ENCODE data around the gene SNX14.
A peak's percentile ranks its signal among the peaks of the same experiment; 100 is the strongest.
"Not testable (repeated sequence)": the region's sequence is repeated elsewhere in the genome, so short reads cannot be mapped to it uniquely, and the experiment has no call there.

SNX14 gene, protein sequence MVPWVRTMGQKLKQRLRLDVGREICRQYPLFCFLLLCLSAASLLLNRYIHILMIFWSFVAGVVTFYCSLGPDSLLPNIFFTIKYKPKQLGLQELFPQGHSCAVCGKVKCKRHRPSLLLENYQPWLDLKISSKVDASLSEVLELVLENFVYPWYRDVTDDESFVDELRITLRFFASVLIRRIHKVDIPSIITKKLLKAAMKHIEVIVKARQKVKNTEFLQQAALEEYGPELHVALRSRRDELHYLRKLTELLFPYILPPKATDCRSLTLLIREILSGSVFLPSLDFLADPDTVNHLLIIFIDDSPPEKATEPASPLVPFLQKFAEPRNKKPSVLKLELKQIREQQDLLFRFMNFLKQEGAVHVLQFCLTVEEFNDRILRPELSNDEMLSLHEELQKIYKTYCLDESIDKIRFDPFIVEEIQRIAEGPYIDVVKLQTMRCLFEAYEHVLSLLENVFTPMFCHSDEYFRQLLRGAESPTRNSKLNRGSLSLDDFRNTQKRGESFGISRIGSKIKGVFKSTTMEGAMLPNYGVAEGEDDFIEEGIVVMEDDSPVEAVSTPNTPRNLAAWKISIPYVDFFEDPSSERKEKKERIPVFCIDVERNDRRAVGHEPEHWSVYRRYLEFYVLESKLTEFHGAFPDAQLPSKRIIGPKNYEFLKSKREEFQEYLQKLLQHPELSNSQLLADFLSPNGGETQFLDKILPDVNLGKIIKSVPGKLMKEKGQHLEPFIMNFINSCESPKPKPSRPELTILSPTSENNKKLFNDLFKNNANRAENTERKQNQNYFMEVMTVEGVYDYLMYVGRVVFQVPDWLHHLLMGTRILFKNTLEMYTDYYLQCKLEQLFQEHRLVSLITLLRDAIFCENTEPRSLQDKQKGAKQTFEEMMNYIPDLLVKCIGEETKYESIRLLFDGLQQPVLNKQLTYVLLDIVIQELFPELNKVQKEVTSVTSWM

DNA sequence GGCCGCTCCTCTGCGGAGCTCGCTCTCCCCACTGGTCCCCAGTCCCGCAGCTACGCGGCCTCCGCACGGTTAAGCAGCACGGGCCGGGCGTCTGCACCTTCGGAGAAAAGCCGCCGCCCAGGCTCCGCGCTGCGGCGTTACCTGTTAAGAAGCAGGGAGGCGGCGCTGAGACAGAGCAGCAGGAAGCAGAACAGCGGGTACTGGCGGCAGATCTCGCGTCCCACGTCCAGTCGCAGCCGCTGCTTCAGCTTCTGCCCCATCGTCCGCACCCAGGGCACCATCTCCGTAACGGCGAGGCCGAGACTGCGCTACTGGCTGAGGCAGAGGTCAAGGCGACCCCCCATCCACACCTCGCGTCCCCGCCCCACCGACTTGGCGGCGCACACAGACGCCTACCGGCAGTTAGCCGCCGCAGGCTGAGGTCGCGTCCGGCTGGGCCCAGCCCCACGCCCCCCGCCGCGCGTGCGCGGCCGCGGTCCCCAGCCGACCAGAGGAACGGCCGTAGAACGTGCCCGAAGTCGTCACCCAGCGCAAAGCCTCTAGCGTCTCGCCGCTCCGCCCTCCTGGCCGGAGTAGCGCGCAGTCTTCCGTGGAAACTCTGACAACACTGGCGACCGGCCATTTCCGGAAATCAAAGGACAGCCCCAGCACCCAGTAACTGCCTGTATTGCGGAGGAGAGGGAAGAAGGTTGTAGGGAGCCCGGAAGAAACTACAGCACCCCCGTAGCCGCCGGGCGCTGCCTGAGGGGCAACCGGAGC lies at the start of gene SNX14:
Gene SNX14, minus strand, starts transcription at position 421 of the 759 bp plus-strand sequence. Its CDS starts 140 bp downstream, at position 281.
- Histone ChIP-seq H3K27me3 (ENCODE audit: control insufficient read depth in 1 of 2, insufficient read depth in 2 of 2, low read length in 2 of 2) (no peaks in the 10 kb centered on the region), H3K36me3 (ENCODE audit: control insufficient read depth in 2 of 2, insufficient read depth in 2 of 2, low read length in 2 of 2) (no peaks in the 10 kb centered on the region), H3K9ac (ENCODE audit: low read length in 2 of 2) (peak within 1 kb of the TSS; percentile 84 to 86), H3K9me3 (ENCODE audit: control insufficient read depth in 2 of 2, low read length in 2 of 2) (no peaks in the 10 kb centered on the region), H3K4me3 (ENCODE audit: low read length in 2 of 2) (peak within 1 kb of the TSS; percentile 91 to 97), H3K4me1 (ENCODE audit: control insufficient read depth, insufficient read depth, low read length) (peaks cover 11% of the 10 kb centered on the region), H3K27ac (ENCODE audit: low read length) (peak within 1 kb of the TSS; percentile 85)

DNA sequence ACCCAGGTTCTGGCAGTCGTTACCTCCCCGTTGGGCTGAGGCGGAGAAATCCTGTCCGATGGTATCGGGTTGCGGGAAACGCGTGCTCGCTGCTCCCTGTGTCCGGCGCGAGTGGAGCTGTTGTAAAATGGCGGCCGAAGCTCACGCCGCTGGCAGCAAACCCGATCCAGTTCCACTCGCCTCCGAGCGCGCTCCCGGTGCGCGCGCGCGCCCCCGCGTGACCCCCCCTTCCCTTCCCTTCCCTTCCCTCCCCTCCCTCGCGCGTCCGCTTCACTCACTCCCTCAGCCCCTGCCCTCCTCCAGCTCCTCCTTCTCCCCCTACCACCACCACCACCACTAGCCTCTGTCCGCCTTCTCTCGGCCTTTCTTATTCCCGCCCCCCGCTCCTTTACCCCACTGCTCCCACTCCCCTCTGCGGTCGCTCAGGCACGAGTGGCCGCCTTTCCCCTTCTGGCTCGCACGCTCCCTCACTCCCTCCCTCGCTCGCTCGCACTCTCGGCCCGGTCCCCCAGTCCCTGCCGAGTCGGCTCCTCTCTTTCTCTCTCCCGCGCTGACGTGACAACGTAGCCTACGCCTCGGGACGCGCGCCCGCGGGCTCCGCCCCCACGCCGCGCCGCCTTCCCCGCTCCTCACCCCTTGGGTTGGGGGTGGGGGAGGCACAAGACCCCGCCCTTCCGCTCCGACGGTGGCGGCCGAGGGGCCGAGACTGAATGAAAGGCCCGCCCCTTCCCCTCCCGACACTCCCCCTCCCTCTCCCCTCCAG lies 49.3 kb upstream of the SNX14 start, which contains the start of gene SYNCRIP:
Gene SYNCRIP, minus strand, starts transcription at position 113 of the 763 bp plus-strand sequence. CDS start 1,447 bp downstream, outside the sequence.
- no peaks in the 10 kb centered on the region for H3K27me3 ChIP-seq (ENCODE audit: control insufficient read depth in 1 of 2, insufficient read depth in 2 of 2, low read length in 2 of 2)
- H3K36me3 ChIP-seq (ENCODE audit: control insufficient read depth in 2 of 2, insufficient read depth in 2 of 2, low read length in 2 of 2) = peaks cover 2 to 9% of the 10 kb centered on the region in 2 donors
- H3K4me1 ChIP-seq (ENCODE audit: control insufficient read depth, insufficient read depth, low read length) = peaks cover 7% of the 10 kb centered on the region
- peak within 1 kb of the TSS; percentile 81 to 98 for H3K4me3 ChIP-seq (ENCODE audit: low read length in 2 of 2)
- no peaks in the 10 kb centered on the region for H3K9me3 ChIP-seq (ENCODE audit: control insufficient read depth in 2 of 2, low read length in 2 of 2)
- peak within 1 kb of the TSS; percentile 94 to 98 for H3K9ac ChIP-seq (ENCODE audit: low read length in 2 of 2)
- H3K27ac ChIP-seq (ENCODE audit: low read length) = peak within 1 kb of the TSS; percentile 99

DNA sequence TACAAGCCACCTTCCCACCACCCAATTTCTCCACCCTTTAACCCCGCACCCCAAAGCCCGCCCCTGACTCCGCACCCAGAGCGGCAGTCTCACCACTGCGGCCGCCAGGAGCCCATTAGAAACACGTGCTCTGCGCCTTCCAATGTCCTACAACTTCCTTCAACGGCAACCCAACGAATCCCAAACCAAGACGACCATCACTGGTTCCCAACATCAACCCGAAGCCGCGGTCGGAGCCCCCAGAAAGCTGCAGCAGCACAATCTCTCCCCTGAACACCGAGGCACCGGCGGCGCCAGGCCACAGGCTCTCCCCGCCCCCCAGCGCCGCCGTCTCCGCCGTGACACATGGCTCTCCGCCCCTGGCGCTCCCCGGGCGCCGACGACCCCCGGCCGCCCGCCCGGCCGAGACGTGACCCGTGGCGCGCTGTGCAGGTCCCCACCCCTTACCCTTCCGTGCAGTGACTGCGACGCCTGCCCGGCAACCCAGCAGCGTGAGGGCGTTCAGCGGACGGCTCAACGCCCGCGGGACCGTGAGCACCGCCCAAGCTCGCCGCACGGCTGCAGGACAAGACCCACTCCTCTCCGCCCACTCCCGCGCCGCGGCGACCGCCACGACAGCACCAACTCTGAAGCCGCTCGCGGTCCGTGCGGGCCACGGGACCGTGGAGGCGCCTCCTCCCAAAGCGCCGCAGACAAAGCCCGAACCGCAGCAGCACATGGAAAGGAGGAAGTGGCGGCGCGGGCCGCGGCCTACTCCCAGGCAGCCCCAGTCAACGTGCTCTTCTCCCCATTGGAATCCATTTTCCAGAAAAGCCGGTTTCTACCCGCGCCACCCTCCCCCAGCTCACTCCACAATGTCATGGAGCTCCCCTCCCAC lies 48.5 kb upstream of the SNX14 start:
- Histone ChIP-seq H3K9me3 (ENCODE audit: control insufficient read depth in 2 of 2, low read length in 2 of 2) (no peaks in the 10 kb centered on the region), H3K4me3 (ENCODE audit: low read length in 2 of 2) (peak overlapping the region; percentile 78 to 98), H3K27ac (ENCODE audit: low read length) (peak overlapping the region; percentile 99), H3K4me1 (ENCODE audit: control insufficient read depth, insufficient read depth, low read length) (peaks cover 7% of the 10 kb centered on the region), H3K36me3 (ENCODE audit: control insufficient read depth in 2 of 2, insufficient read depth in 2 of 2, low read length in 2 of 2) (peaks cover 2 to 9% of the 10 kb centered on the region in 2 donors), H3K27me3 (ENCODE audit: control insufficient read depth in 1 of 2, insufficient read depth in 2 of 2, low read length in 2 of 2) (no peaks in the 10 kb centered on the region), H3K9ac (ENCODE audit: low read length in 2 of 2) (peak overlapping the region; percentile 89 to 94)

DNA sequence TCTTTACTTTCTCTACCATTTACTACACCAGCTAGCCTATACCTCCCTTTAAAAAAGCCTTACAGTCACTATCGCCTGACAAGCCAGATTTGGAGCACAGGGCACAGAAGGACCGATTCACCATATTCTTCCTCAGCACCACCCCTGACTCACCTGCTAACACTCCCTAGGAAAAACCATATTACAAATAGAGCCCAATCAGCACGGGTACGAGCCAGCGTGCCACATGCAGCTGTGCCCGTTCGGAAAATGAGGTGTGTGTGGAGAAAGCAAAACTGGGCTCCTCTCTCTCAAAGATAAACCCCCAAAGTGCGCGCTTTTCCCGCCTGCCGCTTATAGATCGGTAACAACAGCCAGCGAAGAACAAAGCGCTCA lies 47.9 kb upstream of the SNX14 start:
- Histone ChIP-seq H3K9me3 (ENCODE audit: control insufficient read depth in 2 of 2, low read length in 2 of 2) (no peaks in the 10 kb centered on the region), H3K36me3 (ENCODE audit: control insufficient read depth in 2 of 2, insufficient read depth in 2 of 2, low read length in 2 of 2) (peaks cover 2 to 12% of the 10 kb centered on the region in 2 donors), H3K4me1 (ENCODE audit: control insufficient read depth, insufficient read depth, low read length) (peaks cover 7% of the 10 kb centered on the region), H3K27me3 (ENCODE audit: control insufficient read depth in 1 of 2, insufficient read depth in 2 of 2, low read length in 2 of 2) (no peaks in the 10 kb centered on the region), H3K27ac (ENCODE audit: low read length) (peak overlapping the region; percentile 99), H3K9ac (ENCODE audit: low read length in 2 of 2) (peak overlapping the region; percentile 89 to 94), H3K4me3 (ENCODE audit: low read length in 2 of 2) (peak overlapping the region; percentile 78 to 98)

DNA sequence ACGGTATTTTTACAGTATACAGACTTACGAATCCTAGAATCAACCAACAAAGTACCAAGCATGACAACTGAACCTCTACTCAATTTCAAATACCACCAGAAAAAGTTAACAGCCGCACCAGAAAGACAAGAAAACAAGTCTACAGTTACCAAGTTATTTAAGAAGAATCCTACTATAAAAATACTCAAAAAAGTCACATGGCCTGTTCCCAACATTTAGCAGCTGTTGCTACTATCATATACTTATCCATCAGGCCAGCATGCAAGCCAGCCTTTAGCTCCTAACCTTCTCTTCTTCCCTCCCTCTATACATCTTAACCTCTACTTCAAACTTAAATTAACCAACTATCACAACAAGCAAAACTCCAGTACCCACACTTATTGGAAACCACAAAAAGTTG lies 47.2 kb upstream of the SNX14 start:
- H3K4me3 ChIP-seq (ENCODE audit: low read length in 2 of 2) = peak overlapping the region; percentile 78 to 98
- H3K4me1 ChIP-seq (ENCODE audit: control insufficient read depth, insufficient read depth, low read length) = peaks cover 7% of the 10 kb centered on the region
- H3K9me3 ChIP-seq (ENCODE audit: control insufficient read depth in 2 of 2, low read length in 2 of 2) = no peaks in the 10 kb centered on the region
- H3K27me3 ChIP-seq (ENCODE audit: control insufficient read depth in 1 of 2, insufficient read depth in 2 of 2, low read length in 2 of 2) = no peaks in the 10 kb centered on the region
- peaks cover 3 to 14% of the 10 kb centered on the region in 2 donors for H3K36me3 ChIP-seq (ENCODE audit: control insufficient read depth in 2 of 2, insufficient read depth in 2 of 2, low read length in 2 of 2)
- no peak overlapping the region for H3K9ac ChIP-seq (ENCODE audit: low read length in 2 of 2)
- no peak overlapping the region for H3K27ac ChIP-seq (ENCODE audit: low read length)

DNA sequence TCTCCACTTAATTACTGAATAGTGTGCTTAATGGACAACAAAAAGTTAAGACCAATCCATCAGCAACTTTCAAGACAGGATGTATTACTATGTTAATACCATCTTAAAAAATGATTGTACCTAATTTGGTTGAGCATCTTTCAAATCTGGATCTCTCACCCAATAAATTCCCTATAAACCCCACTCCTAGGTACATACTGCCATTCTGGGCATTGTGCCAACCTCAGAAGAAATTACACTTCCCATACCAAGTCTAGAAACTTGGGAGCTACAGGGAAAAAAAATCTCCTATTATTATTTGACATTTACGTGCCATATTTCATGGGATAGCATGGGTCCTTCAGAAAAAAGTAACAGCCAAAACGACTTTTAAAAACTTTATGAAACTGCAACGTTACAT lies 43.9 kb upstream of the SNX14 start:
- H3K9ac ChIP-seq (ENCODE audit: low read length in 2 of 2) = no peak overlapping the region
- H3K27ac ChIP-seq (ENCODE audit: low read length) = no peak overlapping the region
- no peaks in the 10 kb centered on the region for H3K9me3 ChIP-seq (ENCODE audit: control insufficient read depth in 2 of 2, low read length in 2 of 2)
- peaks cover 26 to 35% of the 10 kb centered on the region in 2 donors for H3K36me3 ChIP-seq (ENCODE audit: control insufficient read depth in 2 of 2, insufficient read depth in 2 of 2, low read length in 2 of 2)
- H3K4me3 ChIP-seq (ENCODE audit: low read length in 2 of 2) = no peak overlapping the region
- peaks cover 5% of the 10 kb centered on the region for H3K4me1 ChIP-seq (ENCODE audit: control insufficient read depth, insufficient read depth, low read length)
- H3K27me3 ChIP-seq (ENCODE audit: control insufficient read depth in 1 of 2, insufficient read depth in 2 of 2, low read length in 2 of 2) = no peaks in the 10 kb centered on the region

DNA sequence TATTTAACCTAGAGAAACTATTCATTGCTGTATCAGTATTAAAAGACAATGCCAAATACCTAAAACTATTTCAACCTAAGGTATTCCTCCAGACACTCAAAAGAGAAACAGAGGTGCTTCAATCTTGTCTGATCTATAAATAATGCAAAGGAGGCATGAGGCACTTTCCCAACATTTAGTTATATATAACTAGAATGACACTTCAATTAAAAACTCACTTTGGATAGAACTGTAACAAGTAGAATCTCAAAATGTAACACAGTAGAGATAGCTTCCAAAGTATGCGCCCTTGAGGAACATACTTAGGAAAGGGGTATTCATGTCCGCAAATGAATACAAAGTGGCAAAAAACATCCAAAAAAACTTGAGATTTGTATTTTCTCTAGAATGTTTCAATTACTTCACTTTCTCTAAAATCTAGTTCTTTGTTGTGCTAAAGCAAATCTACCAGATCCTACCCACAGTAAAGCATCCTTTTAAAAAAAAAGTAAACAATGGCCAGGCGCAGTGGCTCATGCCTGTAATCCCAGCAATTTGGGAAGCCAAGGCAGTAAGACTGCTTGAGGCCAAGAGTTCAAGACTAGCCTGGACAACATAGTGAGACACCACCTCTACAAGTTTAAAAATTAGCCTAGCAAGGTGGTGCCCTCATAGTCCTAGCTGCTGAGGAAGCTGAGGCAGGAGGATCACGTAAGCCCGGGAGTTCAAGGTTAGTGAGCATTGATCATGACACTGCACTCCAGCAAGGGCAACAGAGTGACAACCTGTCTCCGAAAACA lies 38.7 kb upstream of the SNX14 start:
- Histone ChIP-seq H3K9me3 (ENCODE audit: control insufficient read depth in 2 of 2, low read length in 2 of 2) (no peaks in the 10 kb centered on the region), H3K36me3 (ENCODE audit: control insufficient read depth in 2 of 2, insufficient read depth in 2 of 2, low read length in 2 of 2) (peaks cover 29 to 52% of the 10 kb centered on the region in 2 donors), H3K27me3 (ENCODE audit: control insufficient read depth in 1 of 2, insufficient read depth in 2 of 2, low read length in 2 of 2) (no peaks in the 10 kb centered on the region), H3K27ac (ENCODE audit: low read length) (no peak overlapping the region), H3K9ac (ENCODE audit: low read length in 2 of 2) (no peak overlapping the region), H3K4me1 (ENCODE audit: control insufficient read depth, insufficient read depth, low read length) (no peaks in the 10 kb centered on the region), H3K4me3 (ENCODE audit: low read length in 2 of 2) (no peak overlapping the region)

DNA sequence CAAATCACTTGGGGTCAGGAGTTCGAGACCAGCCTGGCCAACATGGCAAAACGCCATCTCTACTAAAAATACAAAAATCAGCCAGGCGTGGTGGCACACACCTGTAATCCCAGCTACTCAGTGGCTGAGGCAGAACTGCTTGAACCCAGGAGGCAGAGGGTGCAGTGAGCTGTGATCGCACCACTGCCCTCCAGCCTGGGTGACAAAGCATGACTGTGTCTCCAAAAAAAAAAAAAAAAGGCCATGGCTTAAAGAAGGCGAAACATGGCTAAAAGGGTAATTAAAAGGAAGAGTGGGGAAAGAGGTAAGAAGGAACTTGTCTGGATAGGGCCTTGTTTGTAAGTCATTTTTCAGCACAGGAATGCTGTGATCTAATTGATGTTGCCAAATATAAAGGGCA lies 37.5 kb upstream of the SNX14 start:
- H3K9me3 ChIP-seq (ENCODE audit: control insufficient read depth in 2 of 2, low read length in 2 of 2); H3K4me1 ChIP-seq (ENCODE audit: control insufficient read depth, insufficient read depth, low read length); H3K27me3 ChIP-seq (ENCODE audit: control insufficient read depth in 1 of 2, insufficient read depth in 2 of 2, low read length in 2 of 2); H3K27ac ChIP-seq (ENCODE audit: low read length); H3K9ac ChIP-seq (ENCODE audit: low read length in 2 of 2); H3K4me3 ChIP-seq (ENCODE audit: low read length in 2 of 2): not testable (repeated sequence)
- H3K36me3 ChIP-seq (ENCODE audit: control insufficient read depth in 2 of 2, insufficient read depth in 2 of 2, low read length in 2 of 2) = peaks cover 33 to 50% of the 10 kb centered on the region in 2 donors

DNA sequence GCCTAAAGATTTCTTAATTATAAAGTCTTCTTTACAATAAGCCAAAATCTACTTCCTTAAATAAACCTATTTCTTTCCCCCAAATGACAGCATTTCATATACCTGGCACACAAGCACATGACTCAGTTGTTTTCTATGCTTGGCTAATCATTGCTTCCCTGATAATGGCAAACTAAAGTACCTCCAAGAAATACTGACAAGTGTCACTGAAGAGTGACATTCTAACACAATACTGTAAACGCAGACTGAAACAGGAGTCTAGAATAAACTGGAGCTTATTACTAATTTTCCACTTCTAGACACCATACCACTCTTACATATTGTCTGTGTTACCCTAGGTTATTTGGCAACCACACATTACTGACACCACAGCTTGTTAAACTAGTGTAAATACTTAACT lies 34.7 kb upstream of the SNX14 start:
- Histone ChIP-seq H3K4me1 (ENCODE audit: control insufficient read depth, insufficient read depth, low read length) (no peaks in the 10 kb centered on the region), H3K4me3 (ENCODE audit: low read length in 2 of 2) (no peak overlapping the region), H3K36me3 (ENCODE audit: control insufficient read depth in 2 of 2, insufficient read depth in 2 of 2, low read length in 2 of 2) (peaks cover 12 to 35% of the 10 kb centered on the region in 2 donors), H3K27me3 (ENCODE audit: control insufficient read depth in 1 of 2, insufficient read depth in 2 of 2, low read length in 2 of 2) (no peaks in the 10 kb centered on the region), H3K9ac (ENCODE audit: low read length in 2 of 2) (no peak overlapping the region), H3K9me3 (ENCODE audit: control insufficient read depth in 2 of 2, low read length in 2 of 2) (no peaks in the 10 kb centered on the region), H3K27ac (ENCODE audit: low read length) (no peak overlapping the region)

Measured in stomach smooth muscle (tissue), 2 donors.